IMR-90 (cell line): ENCODE data around the gene ABCC4. TPM values are rescaled to one million over a fixed set of nuclear protein-coding genes. Genes with fewer than 3 reads are reported as not detected.

ENCODE experiments used
- ATAC-seq: fragments of 200-7000 bp; cut with Tn5 transposase; 2 replicates; pipeline ENCODE4 v1.9.1; 2020; ENCODE audit warnings: low read depth, mild to moderate bottlenecking, moderate library complexity
- BruUV-seq: library from RNA; stranded (reverse); fragments of 400-500 nt; replicated peaks from 2 replicates; lab custom pipeline; 2021; lab: Mats Ljungman, UMichigan
- CTCF ChIA-PET: fragments of 300-600 bp; formaldehyde crosslinking; extraction: SDS; loops from one replicate; lab custom pipeline; 2021; ENCODE audit warnings: antibody characterized with exemption; lab: Yijun Ruan, JAX
- POLR2A ChIA-PET: fragments of 300-600 bp; sonication (Branson Sonifier 250); formaldehyde crosslinking; loops from one replicate; lab custom pipeline; 2022; ENCODE audit warnings: antibody characterized with exemption; ENCODE audit not compliant: unreplicated experiment; lab: Charles Lee
- DNase-seq: peaks from one replicate; pipeline ENCODE4 v3.0.0; 2013
- H2AFZ ChIP-seq: replicated peaks from 2 replicates; pipeline ENCODE3; 2013; ENCODE audit warnings: low read length, mild to moderate bottlenecking; ENCODE audit not compliant: poor library complexity
- H2AK5ac ChIP-seq: 2 replicates; pipeline ENCODE4 v1.6.1; 2013; ENCODE audit warnings: low read depth, low read length, inconsistent platforms
- H2AK9ac ChIP-seq: replicated peaks from 2 replicates; pipeline ENCODE3; 2013; ENCODE audit warnings: mild to moderate bottlenecking, low read depth, low read length, moderate library complexity; ENCODE audit not compliant: poor library complexity
- H2BK120ac ChIP-seq: 2 replicates; pipeline ENCODE4 v1.6.1; 2013; ENCODE audit warnings: low read depth, low read length, inconsistent platforms
- H2BK15ac ChIP-seq: 3 replicates; pipeline ENCODE4 v1.6.1; 2013; ENCODE audit warnings: low read depth, low read length, inconsistent platforms
- H2BK20ac ChIP-seq: 2 replicates; pipeline ENCODE4 v1.6.1; 2013; ENCODE audit warnings: low read depth, mild to moderate bottlenecking, inconsistent platforms, low read length, moderate library complexity
- H2BK5ac ChIP-seq: 2 replicates; pipeline ENCODE4 v1.6.1; 2013; ENCODE audit warnings: mild to moderate bottlenecking, low read depth, low read length, inconsistent platforms; ENCODE audit not compliant: poor library complexity, severe bottlenecking
- H3K14ac ChIP-seq: replicated peaks from 2 replicates; pipeline ENCODE4 v1.6.1; 2013; ENCODE audit warnings: low read depth, low read length, inconsistent platforms
- H3K18ac ChIP-seq: 2 replicates; pipeline ENCODE4 v1.6.1; 2013; ENCODE audit warnings: low read depth, low read length, control low read depth
- H3K23ac ChIP-seq: 2 replicates; pipeline ENCODE4 v1.6.1; 2013; ENCODE audit warnings: low read depth, low read length, inconsistent platforms
- H3K27ac ChIP-seq: 2 replicates; pipeline ENCODE4 v1.5.1; 2013; ENCODE audit warnings: mild to moderate bottlenecking, control low read depth, low read length; ENCODE audit not compliant: insufficient read depth
- H3K27me3 ChIP-seq: 2 replicates; pipeline ENCODE4 v1.6.1; 2013; ENCODE audit warnings: low read length; ENCODE audit not compliant: control insufficient read depth, insufficient read depth
- H3K36me3 ChIP-seq: 2 replicates; pipeline ENCODE4 v1.6.1; 2013; ENCODE audit warnings: low read length, mixed read lengths; ENCODE audit not compliant: control insufficient read depth, insufficient read depth
- H3K4ac ChIP-seq: 2 replicates; pipeline ENCODE4 v1.6.1; 2013; ENCODE audit warnings: low read depth, low read length, inconsistent platforms
- H3K4me1 ChIP-seq: 2 replicates; pipeline ENCODE4 v1.6.1; 2013; ENCODE audit warnings: low read length, mixed read lengths; ENCODE audit not compliant: control insufficient read depth, insufficient read depth
- H3K4me2 ChIP-seq: 2 replicates; pipeline ENCODE4 v1.6.1; 2013; ENCODE audit warnings: low read depth, mild to moderate bottlenecking, control low read depth, low read length, moderate library complexity
- H3K4me3 ChIP-seq: 2 replicates; pipeline ENCODE4 v1.5.1; 2013; ENCODE audit warnings: low read depth, mild to moderate bottlenecking, control low read depth, low read length, moderate library complexity; ENCODE audit not compliant: insufficient read depth
- H3K56ac ChIP-seq: 2 replicates; pipeline ENCODE4 v1.6.1; 2013; ENCODE audit warnings: low read length, inconsistent platforms; ENCODE audit not compliant: insufficient read depth; ENCODE audit errors: extremely low read depth
- H3K79me1 ChIP-seq, 2 experiments: 2 replicates each; pipeline ENCODE4 v1.6.1; 2013; ENCODE audit warnings: low read length in 2 of 2, inconsistent platforms in 1 of 2, low read depth in 1 of 2
- H3K9ac ChIP-seq: 2 replicates; pipeline ENCODE4 v1.6.1; 2013; ENCODE audit warnings: low read depth, low read length, control low read depth
- H3K9me1 ChIP-seq: 2 replicates; pipeline ENCODE4 v1.6.1; 2013; ENCODE audit warnings: low read length, inconsistent platforms; ENCODE audit not compliant: insufficient read depth
- H3K9me3 ChIP-seq: 2 replicates; pipeline ENCODE4 v1.6.1; 2013; ENCODE audit warnings: low read length; ENCODE audit not compliant: control insufficient read depth, insufficient read depth
- H4K20me1 ChIP-seq: 2 replicates; pipeline ENCODE4 v1.6.1; 2013; ENCODE audit warnings: low read length, inconsistent platforms; ENCODE audit not compliant: insufficient read depth
- H4K5ac ChIP-seq: 2 replicates; pipeline ENCODE4 v1.6.1; 2013; ENCODE audit warnings: mild to moderate bottlenecking, low read depth, low read length, control low read depth
- H4K8ac ChIP-seq, 2 experiments: 2 replicates each; pipeline ENCODE4 v1.6.1; 2013; ENCODE audit warnings: low read depth in 2 of 2, low read length in 2 of 2, control low read depth in 1 of 2, inconsistent platforms in 1 of 2
- H4K91ac ChIP-seq: 2 replicates; pipeline ENCODE4 v1.6.1; 2013; ENCODE audit warnings: low read depth, low read length, inconsistent platforms; ENCODE audit not compliant: insufficient read depth
- BHLHE40 ChIP-seq: fragments of 150-350 bp; IDR thresholded peaks from 2 replicates; pipeline ENCODE4 v1.6.1; 2016; ENCODE audit warnings: mild to moderate bottlenecking, low read depth, low read length
- CEBPB ChIP-seq: IDR thresholded peaks from 2 replicates; pipeline ENCODE4 v1.6.1; 2012; ENCODE audit warnings: low read depth, low read length, improper control_type of control experiment
- FOS ChIP-seq: fragments of 150-350 bp; IDR thresholded peaks from 2 replicates; pipeline ENCODE4 v1.6.1; 2016; ENCODE audit warnings: low read depth, low read length
- MAFK ChIP-seq: IDR thresholded peaks from 2 replicates; pipeline ENCODE4 v1.6.1; 2012; ENCODE audit warnings: low read depth, low read length, improper control_type of control experiment
- MAZ ChIP-seq: IDR thresholded peaks from 2 replicates; pipeline ENCODE4 v1.6.1; 2012; ENCODE audit warnings: low read depth, mild to moderate bottlenecking, low read length, improper control_type of control experiment, moderate library complexity, borderline replicate concordance
- MXI1 ChIP-seq: IDR thresholded peaks from 2 replicates; pipeline ENCODE4 v1.6.1; 2012; ENCODE audit warnings: low read depth, mild to moderate bottlenecking, low read length, moderate library complexity, borderline replicate concordance
- NFE2L2 ChIP-seq: fragments of 150-350 bp; IDR thresholded peaks from 2 replicates; pipeline ENCODE4 v1.6.1; 2016; ENCODE audit warnings: low read depth, mild to moderate bottlenecking, low read length
- POLR2A ChIP-seq: IDR thresholded peaks from 2 replicates; pipeline ENCODE4 v1.6.1; 2012; ENCODE audit warnings: mild to moderate bottlenecking, low read depth, low read length
- RAD21 ChIP-seq: IDR thresholded peaks from 2 replicates; pipeline ENCODE4 v1.6.1; 2012; ENCODE audit warnings: low read length, improper control_type of control experiment
- RCOR1 ChIP-seq: IDR thresholded peaks from 2 replicates; pipeline ENCODE4 v1.6.1; 2012; ENCODE audit warnings: mild to moderate bottlenecking, low read length, improper control_type of control experiment; ENCODE audit not compliant: insufficient replicate concordance
- SMC3 ChIP-seq: fragments of 150-350 bp; IDR thresholded peaks from 2 replicates; pipeline ENCODE4 v1.6.1; 2016; ENCODE audit warnings: low read depth, mild to moderate bottlenecking, antibody characterized with exemption, low read length, moderate library complexity
- WGBS, 2 experiments: methylation state at CpG; one replicate each; pipeline versions ENCODE4 v1.1.5 to v1.1.7; 2013; ENCODE audit warnings: missing lambda C conversion rate in 2 of 2; ENCODE audit not compliant: insufficient read length in 1 of 2; ENCODE audit errors: extremely low coverage in 2 of 2; 5-methylcytosine and 5-hydroxymethylcytosine counted together
- dilution Hi-C: fragments of 300-500 bp; cut with HindIII; formaldehyde crosslinking; loops from one replicate; pipeline ENCODE4 v1.14.3; 2018; ENCODE audit warnings: low sequenced_read_pairs; ENCODE audit not compliant: unreplicated experiment
- in situ Hi-C: fragments of 300-500 bp; cut with MboI; formaldehyde crosslinking; loops from 3 replicates; pipeline ENCODE4 v1.14.3; 2019; ENCODE audit warnings: low sequenced_read_pairs, inconsistent platforms, mixed read lengths
- intact Hi-C: fragments of 100-400 bp; cut with micrococcal nuclease; formaldehyde crosslinking; loops from 2 replicates; pipeline ENCODE4 v1.10.0; 2022
- polyA plus RNA-seq, 3 experiments: library from polyadenylated mRNA; depleted of rRNA; stranded (reverse); fragments of >200 nt; gene quantifications; 2 replicates each; pipeline ENCODE4 v1.2.3, GENCODE V29; 2012; ENCODE audit warnings: low replicate concordance in 1 of 3
- total RNA-seq: library from RNA; depleted of rRNA; stranded (reverse); fragments of >200 nt; gene quantifications from 2 replicates; pipeline ENCODE4 v1.2.3, GENCODE V29; 2012
- TF ChIP-seq, protein P1 (sequence below): fragments of 150-350 bp; IDR thresholded peaks from 2 replicates; pipeline ENCODE4 v1.6.1; 2017; ENCODE audit warnings: mild to moderate bottlenecking, antibody characterized with exemption, low read length, low read depth
- TF ChIP-seq, protein P2 (sequence below): conservative IDR thresholded peaks from 2 replicates; pipeline ENCODE4 v1.5.1; 2012; ENCODE audit warnings: mild to moderate bottlenecking, low read depth, low read length, improper control_type of control experiment

ABCC4 gene
- total and polyA plus RNA-seq, 2 of the 4 experiments (the other 2 are of a cell fraction), result 16.6 to 41.4 TPM

DNA sequence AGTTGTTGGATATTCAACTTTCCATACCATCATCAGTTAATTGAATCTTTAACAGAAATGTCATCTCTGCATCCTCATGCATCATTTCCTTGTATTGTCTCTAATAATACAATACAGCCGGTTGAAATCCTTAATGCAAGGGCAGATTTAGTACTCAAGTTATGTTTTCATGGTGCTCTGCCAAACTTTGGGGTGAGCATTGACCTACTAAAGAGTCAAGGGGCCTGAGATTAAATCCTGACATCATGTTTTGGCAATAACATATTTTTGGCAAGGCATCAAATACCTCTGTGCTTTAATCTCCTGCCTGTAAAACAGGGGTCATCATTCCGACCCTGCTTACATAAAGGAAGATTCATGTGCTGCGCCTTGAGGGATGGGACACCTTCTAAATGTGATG is 42.7 kb upstream of the ABCC4 start:
- no peak overlapping the region for H2BK15ac ChIP-seq
- no peaks in the 10 kb centered on the region for H3K9me1 ChIP-seq
- CTCF ChIA-PET, result no interaction called here
- H3K14ac ChIP-seq, result no peak overlapping the region
- ATAC-seq, result no peak
- intact Hi-C loops, result no loop called here
- dilution Hi-C loops, result no loop called here
- H4K20me1 ChIP-seq, result no peaks in the 10 kb centered on the region
- no peak overlapping the region for H3K4me3 ChIP-seq
- no peak overlapping the region for H3K27ac ChIP-seq
- H3K36me3 ChIP-seq, result no peaks in the 10 kb centered on the region
- DNase-seq, result no peak
- H2BK5ac ChIP-seq, result no peak overlapping the region
- H3K27me3 ChIP-seq, result no peaks in the 10 kb centered on the region
- no peak overlapping the region for H2AFZ ChIP-seq
- H2BK20ac ChIP-seq, result no peak overlapping the region
- H3K18ac ChIP-seq, result no peak overlapping the region
- H2AK9ac ChIP-seq, result no peak overlapping the region
- H4K5ac ChIP-seq, result no peak overlapping the region
- no peak overlapping the region for H3K23ac ChIP-seq
- H2AK5ac ChIP-seq, result no peak overlapping the region
- no peak overlapping the region for H4K8ac ChIP-seq
- WGBS, 2 experiments, result no CpG with 5 or more reads among the region's 3 CpGs
- H3K9me3 ChIP-seq, result no peaks in the 10 kb centered on the region
- no peak overlapping the region for H3K56ac ChIP-seq
- H3K4me1 ChIP-seq, result no peaks in the 10 kb centered on the region; the same call in 1 of the 2 replicates
- no peak overlapping the region for H3K4ac ChIP-seq
- no peak overlapping the region for H3K9ac ChIP-seq
- POLR2A ChIA-PET, result no interaction called here
- H2BK120ac ChIP-seq, result no peak overlapping the region
- in situ Hi-C loops, result no loop called here
- no peak overlapping the region for H4K91ac ChIP-seq
- no peaks in the 10 kb centered on the region for H3K79me1 ChIP-seq
- TF ChIP-seq CEBPB (no peak), RCOR1 (no peak), SMC3 (no peak), BHLHE40 (no peak), NFE2L2 (no peak), RAD21 (no peak), MAZ (no peak), MAFK (no peak), FOS (no peak), MXI1 (no peak), POLR2A (no peak)
- TF ChIP-seq, protein P1, sequence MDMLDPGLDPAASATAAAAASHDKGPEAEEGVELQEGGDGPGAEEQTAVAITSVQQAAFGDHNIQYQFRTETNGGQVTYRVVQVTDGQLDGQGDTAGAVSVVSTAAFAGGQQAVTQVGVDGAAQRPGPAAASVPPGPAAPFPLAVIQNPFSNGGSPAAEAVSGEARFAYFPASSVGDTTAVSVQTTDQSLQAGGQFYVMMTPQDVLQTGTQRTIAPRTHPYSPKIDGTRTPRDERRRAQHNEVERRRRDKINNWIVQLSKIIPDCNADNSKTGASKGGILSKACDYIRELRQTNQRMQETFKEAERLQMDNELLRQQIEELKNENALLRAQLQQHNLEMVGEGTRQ, result no peak
- TF ChIP-seq, protein P2, sequence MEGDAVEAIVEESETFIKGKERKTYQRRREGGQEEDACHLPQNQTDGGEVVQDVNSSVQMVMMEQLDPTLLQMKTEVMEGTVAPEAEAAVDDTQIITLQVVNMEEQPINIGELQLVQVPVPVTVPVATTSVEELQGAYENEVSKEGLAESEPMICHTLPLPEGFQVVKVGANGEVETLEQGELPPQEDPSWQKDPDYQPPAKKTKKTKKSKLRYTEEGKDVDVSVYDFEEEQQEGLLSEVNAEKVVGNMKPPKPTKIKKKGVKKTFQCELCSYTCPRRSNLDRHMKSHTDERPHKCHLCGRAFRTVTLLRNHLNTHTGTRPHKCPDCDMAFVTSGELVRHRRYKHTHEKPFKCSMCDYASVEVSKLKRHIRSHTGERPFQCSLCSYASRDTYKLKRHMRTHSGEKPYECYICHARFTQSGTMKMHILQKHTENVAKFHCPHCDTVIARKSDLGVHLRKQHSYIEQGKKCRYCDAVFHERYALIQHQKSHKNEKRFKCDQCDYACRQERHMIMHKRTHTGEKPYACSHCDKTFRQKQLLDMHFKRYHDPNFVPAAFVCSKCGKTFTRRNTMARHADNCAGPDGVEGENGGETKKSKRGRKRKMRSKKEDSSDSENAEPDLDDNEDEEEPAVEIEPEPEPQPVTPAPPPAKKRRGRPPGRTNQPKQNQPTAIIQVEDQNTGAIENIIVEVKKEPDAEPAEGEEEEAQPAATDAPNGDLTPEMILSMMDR, result no peak
- no peak overlapping the region for H3K4me2 ChIP-seq
- no TSS peak for BruUV-seq
